Spinal cord (tissue), 10 donors: ENCODE results near the gene ZNF407. TPM values are rescaled to one million over a fixed set of nuclear protein-coding genes. Genes with fewer than 3 reads are reported as not detected.

ENCODE experiments used
- DNase-seq, 6 donors: peaks; one replicate each; pipeline versions ENCODE4 v3.0.0 to v3.0.0-alpha.2; 2013 to 2015; ENCODE audit warnings: low spot score in 6 of 6, low read depth in 4 of 6
- H3K27ac ChIP-seq: one replicate; pipeline ENCODE4 v1.5.1; 2013; ENCODE audit warnings: low read depth, low read length, control low read depth
- H3K27me3 ChIP-seq: one replicate; pipeline ENCODE4 v1.6.1; 2013; ENCODE audit warnings: low read length; ENCODE audit not compliant: control insufficient read depth, insufficient read depth
- H3K36me3 ChIP-seq: one replicate; pipeline ENCODE4 v1.6.1; 2013; ENCODE audit warnings: low read length; ENCODE audit not compliant: control insufficient read depth, insufficient read depth
- H3K4me1 ChIP-seq: one replicate; pipeline ENCODE4 v1.6.1; 2013; ENCODE audit warnings: low read length; ENCODE audit not compliant: control insufficient read depth, insufficient read depth
- H3K4me3 ChIP-seq: one replicate; pipeline ENCODE4 v1.5.1; 2013; ENCODE audit warnings: low read depth, low read length, control low read depth
- H3K9me3 ChIP-seq: one replicate; pipeline ENCODE4 v1.6.1; 2013; ENCODE audit warnings: low read length; ENCODE audit not compliant: control insufficient read depth, insufficient read depth
- WGBS: methylation state at CpG from one replicate; pipeline ENCODE4 v1.1.5; 2013; ENCODE audit warnings: missing lambda C conversion rate; ENCODE audit not compliant: insufficient coverage; 5-methylcytosine and 5-hydroxymethylcytosine counted together
- polyA plus RNA-seq, 2 donors: library from polyadenylated mRNA; unstranded; fragments of 120-200 nt; gene quantifications; one replicate each; pipeline ENCODE4 v1.2.1, GENCODE V29; 2013; ENCODE audit not compliant: insufficient read length in 2 of 2
- total RNA-seq, 2 donors: library from RNA; depleted of rRNA in 1 of 2; stranded (reverse); fragments of 120-200 nt in 1 of 2; fragments of >200 nt in 1 of 2; gene quantifications; one replicate each; pipeline versions ENCODE4 v1.2.3 to v1.2.4, GENCODE V29; 2013 to 2014
- donor health status: healthy.

ZNF407 gene
- total and polyA plus RNA-seq, 4 donors = 7.9 to 22.8 (median 13.2) TPM

DNA sequence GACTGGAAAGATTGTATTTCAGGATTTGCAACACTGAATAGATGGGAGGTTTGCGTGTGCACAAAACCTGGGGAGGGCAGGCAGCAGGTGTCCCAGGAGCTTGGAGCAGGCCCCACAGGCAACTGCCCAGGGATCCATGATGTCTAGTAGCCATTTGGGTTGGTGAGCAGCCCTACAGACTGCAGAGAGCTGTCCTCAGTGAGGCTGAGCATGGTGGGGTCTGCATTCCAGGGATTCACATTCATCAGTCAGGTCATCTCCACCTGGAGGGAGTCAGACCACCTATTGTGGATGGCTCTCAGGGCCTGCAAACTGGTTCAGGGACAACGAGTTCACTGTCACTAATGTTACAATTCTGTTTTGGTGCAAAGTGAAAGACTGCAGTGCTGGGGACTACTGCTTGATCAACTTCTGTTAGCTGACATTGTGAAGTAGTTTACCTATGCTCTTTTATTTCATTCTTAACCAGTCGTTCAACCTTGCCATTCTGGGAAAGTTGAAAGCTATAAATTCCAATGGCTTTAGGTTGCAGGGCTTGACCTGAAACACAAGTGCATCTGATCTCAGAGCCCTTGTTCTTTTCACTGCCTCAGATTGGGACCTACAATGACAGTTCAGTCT lies 222.6 kb downstream of the ZNF407 start:
- Histone ChIP-seq H3K9me3 (no peaks in the 10 kb centered on the region), H3K27me3 (no peaks in the 10 kb centered on the region), H3K36me3 (no peaks in the 10 kb centered on the region), H3K4me1 (no peaks in the 10 kb centered on the region), H3K4me3 (no peak overlapping the region), H3K27ac (no peak overlapping the region)
- no peak for DNase-seq
- 88% methylated on average over 3 of the region's 3 CpGs for WGBS

DNA sequence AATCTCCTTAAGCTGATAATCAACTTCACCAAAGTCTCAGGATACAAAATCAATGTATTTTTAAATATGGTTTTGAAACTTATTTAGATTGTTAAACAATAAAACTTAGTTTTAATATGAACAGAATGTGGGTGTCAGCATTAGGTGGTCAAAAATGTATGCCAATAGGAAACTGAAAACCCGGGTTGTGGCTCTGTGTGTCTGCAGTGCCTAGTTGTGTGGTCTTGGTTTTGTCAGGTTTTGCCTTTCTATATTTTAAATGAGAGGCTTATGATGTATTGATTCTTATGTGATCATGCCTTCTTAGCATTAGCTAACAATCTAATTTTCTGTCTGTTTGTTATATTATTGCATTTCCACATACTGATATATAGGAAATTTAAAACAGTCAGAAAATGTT lies 227.8 kb downstream of the ZNF407 start:
- Histone ChIP-seq H3K36me3 (no peaks in the 10 kb centered on the region), H3K27me3 (no peaks in the 10 kb centered on the region), H3K9me3 (no peaks in the 10 kb centered on the region), H3K27ac (no peak overlapping the region), H3K4me1 (peaks cover 3% of the 10 kb centered on the region), H3K4me3 (no peak overlapping the region)
- WGBS = 83% methylated on average over 1 of the region's 1 CpG
- DNase-seq = no peak

DNA sequence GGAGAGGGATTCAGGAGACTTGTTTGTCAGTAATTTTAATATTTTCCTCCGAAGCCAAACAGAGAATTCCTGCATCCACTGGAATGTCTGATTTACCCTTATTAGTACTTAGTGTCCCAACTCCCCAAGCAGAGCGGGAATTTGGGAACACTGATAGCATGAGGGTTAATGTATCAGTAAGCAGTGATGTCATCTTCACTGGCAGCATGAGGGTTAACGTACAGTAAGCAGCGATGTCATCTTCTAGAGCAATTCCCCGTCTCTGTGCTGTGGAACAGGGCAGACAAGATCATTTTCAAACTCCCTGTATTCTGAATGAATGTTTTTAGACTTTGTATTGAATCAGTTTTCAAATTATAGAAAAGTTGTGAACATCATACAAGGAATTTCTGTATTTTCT lies 228.9 kb downstream of the ZNF407 start:
- Histone ChIP-seq H3K4me1 (peaks cover 3% of the 10 kb centered on the region), H3K27me3 (no peaks in the 10 kb centered on the region), H3K4me3 (no peak overlapping the region), H3K36me3 (no peaks in the 10 kb centered on the region), H3K27ac (no peak overlapping the region), H3K9me3 (no peaks in the 10 kb centered on the region)
- WGBS = no CpG with 5 or more reads among the region's 5 CpGs
- no peak for DNase-seq

DNA sequence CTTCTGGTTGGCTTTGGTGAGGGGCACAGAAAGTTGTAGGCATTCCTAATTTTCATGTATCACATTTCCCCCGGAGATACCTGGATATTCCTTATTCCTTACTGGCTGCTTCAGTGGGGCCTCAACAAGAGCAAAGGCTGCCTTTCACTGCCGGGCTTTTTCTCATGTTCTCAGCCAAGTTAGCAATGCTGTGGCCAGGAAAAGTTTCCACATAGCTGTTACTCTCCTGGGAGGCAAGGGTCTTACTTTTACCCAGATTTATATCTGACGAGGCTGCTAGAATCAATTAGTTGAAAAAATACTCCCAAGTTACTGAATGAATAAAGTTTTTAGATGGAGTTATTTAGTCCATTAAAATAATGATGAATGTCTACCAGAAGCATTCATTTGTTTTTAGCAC lies 230.5 kb downstream of the ZNF407 start:
- Histone ChIP-seq H3K36me3 (no peaks in the 10 kb centered on the region), H3K27ac (no peak overlapping the region), H3K4me3 (no peak overlapping the region), H3K4me1 (peaks cover 3% of the 10 kb centered on the region), H3K9me3 (no peaks in the 10 kb centered on the region), H3K27me3 (no peaks in the 10 kb centered on the region)
- 71% methylated on average over 1 of the region's 3 CpGs for WGBS
- no peak for DNase-seq

DNA sequence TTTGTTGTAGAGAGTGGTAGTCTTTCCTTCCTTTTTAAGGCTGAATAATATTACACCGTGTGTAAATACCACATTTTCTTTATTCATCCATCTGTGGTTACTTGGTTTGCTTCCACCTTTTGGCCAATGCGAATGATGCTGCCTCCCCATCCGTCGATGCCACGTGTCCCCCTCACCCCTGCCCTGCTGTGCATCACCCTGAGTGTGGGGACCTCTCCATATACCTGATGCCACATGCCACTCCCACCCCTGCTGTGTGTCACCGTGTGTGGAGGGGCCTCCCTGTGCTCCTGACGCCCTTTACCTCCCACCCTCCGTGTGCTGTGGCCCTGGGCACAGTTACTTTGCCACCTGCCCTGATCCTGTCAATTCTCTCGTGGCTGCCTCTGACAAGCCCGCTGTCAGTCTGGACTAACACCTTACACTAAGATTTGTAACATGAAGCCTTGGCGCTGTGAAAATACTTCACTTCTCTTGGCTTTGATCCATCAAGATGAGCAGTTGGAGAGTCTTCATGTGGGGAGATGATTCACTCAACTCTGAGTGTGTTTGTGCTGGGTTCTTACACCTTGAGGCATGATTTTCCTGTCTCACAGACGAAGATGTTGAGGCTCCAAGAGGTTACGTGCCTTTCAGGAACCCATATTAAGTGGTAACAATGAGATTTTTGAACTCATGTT lies 234.0 kb downstream of the ZNF407 start:
- no peaks in the 10 kb centered on the region for H3K27me3 ChIP-seq
- no peaks in the 10 kb centered on the region for H3K36me3 ChIP-seq
- H3K27ac ChIP-seq = no peak overlapping the region
- DNase-seq = no peak
- no peak overlapping the region for H3K4me3 ChIP-seq
- H3K4me1 ChIP-seq = peaks cover 3% of the 10 kb centered on the region
- WGBS = 91% methylated on average over 10 of the region's 13 CpGs
- H3K9me3 ChIP-seq = no peaks in the 10 kb centered on the region

DNA sequence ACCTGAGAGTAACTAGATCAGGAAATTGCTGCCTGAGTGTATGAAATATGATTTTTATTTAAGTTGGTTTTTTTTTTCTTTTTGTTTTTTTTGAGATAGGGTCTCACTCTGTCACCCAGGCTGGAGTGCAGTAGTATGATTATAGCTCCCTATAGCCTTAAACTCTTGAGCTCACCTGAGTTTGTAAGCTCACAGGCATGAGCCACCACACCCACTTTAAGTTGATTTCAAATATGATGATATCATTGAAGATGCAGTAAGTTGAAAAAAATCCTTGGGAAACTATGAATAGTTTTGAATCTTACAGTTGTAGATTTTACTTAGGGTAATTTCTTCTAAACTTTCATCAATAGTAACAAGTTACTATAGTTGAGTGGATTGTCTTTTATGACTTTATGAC lies 234.7 kb downstream of the ZNF407 start:
- Histone ChIP-seq H3K27me3 (no peaks in the 10 kb centered on the region), H3K9me3 (no peaks in the 10 kb centered on the region), H3K4me1 (peaks cover 3% of the 10 kb centered on the region), H3K36me3 (no peaks in the 10 kb centered on the region), H3K4me3 (no peak overlapping the region), H3K27ac (no peak overlapping the region)
- DNase-seq = no peak

DNA sequence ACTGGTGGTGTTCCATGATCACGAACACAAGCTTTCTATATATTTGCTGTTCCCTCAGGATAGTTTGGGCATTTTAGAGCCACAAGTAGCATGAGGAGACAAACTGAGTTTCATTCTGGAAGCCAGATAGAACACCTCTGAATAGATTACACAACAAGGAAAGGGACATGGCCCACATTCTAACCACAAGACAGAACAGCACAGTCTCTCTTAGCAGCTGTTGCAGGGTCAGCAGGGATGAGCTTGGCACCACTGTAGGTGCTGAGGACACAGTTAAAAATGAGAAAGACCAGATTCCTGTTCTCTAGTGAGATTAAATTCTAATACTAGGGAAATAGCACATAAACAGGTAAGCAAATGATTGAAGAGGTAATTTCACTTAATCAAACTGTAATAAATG lies 235.3 kb downstream of the ZNF407 start:
- Histone ChIP-seq H3K36me3 (no peaks in the 10 kb centered on the region), H3K4me3 (no peak overlapping the region), H3K27ac (no peak overlapping the region), H3K9me3 (no peaks in the 10 kb centered on the region), H3K27me3 (no peaks in the 10 kb centered on the region), H3K4me1 (peaks cover under 1% of the 10 kb centered on the region)
- no CpG with 5 or more reads among the region's 1 CpG for WGBS
- DNase-seq = no peak

DNA sequence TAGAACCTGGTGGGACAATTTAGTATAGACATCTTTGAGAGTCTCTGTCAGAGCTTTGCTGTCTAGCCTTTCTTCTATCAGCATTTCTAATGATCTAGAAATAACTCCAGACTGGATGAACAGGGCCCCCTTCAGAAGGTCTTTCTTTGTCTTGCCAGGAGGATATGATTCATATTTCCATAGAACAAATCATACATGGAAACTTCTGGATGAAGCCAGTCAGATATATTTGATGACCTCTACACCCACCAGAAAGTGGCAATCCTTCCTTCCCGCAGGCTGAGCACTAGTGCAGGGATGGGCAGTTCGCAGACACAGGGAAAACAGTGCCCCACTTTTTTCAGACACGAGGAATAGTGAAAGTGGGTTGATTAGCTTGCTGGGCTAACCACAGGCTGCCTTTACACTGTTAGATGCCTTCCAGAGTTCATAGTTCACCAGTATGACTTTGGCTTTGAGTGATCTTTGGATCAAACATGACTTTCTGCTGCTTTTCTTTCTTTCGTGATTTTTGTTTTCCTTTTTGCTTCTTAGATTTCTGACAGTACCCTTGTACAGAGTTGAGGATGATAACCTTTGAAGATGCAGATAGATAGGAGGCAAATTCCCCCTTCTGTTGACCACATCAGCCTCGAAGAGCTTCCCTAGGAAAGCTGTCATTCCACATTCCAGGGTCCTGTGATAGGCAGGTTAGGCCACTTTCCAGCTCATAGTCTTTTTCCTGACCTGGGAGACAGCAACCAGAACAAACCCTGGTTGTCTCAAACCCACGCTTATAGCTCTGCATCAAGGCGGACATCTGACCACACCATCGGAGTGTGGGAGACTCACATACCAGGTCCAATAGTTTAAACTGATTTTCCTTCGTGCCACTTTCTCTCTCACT lies 237.0 kb downstream of the ZNF407 start:
- no peak for DNase-seq
- H3K9me3 ChIP-seq = no peaks in the 10 kb centered on the region
- 92% methylated on average over 7 of the region's 9 CpGs for WGBS
- H3K4me1 ChIP-seq = no peaks in the 10 kb centered on the region
- H3K27me3 ChIP-seq = no peaks in the 10 kb centered on the region
- no peak overlapping the region for H3K27ac ChIP-seq
- H3K36me3 ChIP-seq = no peaks in the 10 kb centered on the region
- H3K4me3 ChIP-seq = no peak overlapping the region

DNA sequence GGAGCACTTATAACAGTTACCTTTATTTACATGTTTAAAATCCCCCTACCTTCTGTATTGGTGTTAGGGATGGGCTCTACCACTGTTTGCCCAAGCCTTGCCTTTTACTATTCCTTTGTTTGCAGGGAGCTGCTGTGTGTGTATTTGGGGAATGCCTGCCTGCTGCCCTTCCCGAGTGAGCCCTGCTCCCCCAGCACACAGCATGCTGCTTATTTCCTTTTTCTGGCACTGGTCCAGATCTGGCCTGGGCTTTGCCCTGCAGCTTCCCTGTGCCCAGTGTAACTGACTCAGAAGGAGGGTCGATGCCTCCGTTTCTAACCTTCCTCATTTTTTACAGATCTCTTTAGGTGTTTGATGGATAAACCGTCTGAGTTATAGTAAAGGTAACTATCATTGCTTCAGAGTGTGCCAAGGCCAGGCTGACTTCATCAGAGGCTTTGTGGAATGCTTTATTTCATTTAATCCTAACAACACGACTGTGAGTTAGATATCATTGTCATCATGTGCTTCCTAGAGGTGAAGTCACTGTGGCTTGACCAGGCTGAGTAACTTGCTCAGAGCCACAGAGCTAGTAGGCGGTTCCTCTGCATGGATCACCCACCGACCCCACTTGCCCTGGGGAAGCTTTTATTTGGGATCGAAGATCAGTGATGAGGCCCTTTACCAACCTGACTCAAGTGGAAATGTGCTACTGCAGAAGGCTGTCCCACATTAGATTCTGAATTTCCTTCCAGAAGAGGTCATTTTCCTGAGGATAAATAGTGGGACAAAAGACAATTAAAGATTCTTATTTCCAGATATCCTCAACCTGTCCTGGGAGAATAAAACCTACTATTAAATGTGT lies 238.8 kb downstream of the ZNF407 start:
- H3K9me3 ChIP-seq = no peaks in the 10 kb centered on the region
- DNase-seq = peak in 5 of 6 donors; percentile 21 to 78 (median 46)
- no peaks in the 10 kb centered on the region for H3K4me1 ChIP-seq
- H3K27ac ChIP-seq = no peak overlapping the region
- H3K36me3 ChIP-seq = no peaks in the 10 kb centered on the region
- no peaks in the 10 kb centered on the region for H3K27me3 ChIP-seq
- WGBS = 92% methylated on average over 3 of the region's 8 CpGs
- no peak overlapping the region for H3K4me3 ChIP-seq
